Muscle layer of duodenum (tissue), 2 donors: ENCODE results near the gene NLRP9.
A peak's percentile ranks its signal among the peaks of the same experiment; 100 is the strongest.

ENCODE experiments used
- H3K27ac ChIP-seq: one replicate; pipeline ENCODE4 v1.7.0; 2013; ENCODE audit warnings: mild to moderate bottlenecking, low read length
- H3K27me3 ChIP-seq: one replicate; pipeline ENCODE4 v1.7.0; 2013; ENCODE audit warnings: low read depth, mild to moderate bottlenecking, control low read depth, low read length
- H3K36me3 ChIP-seq, 2 donors: one replicate each; pipeline ENCODE4 v1.7.0; 2013; ENCODE audit warnings: low read length in 2 of 2, control low read depth in 1 of 2, mild to moderate bottlenecking in 1 of 2; ENCODE audit not compliant: insufficient read depth in 2 of 2, control insufficient read depth in 1 of 2
- H3K4me1 ChIP-seq, 2 donors: one replicate each; pipeline ENCODE4 v1.7.0; 2013; ENCODE audit warnings: low read length in 2 of 2, mild to moderate bottlenecking in 2 of 2, control low read depth in 1 of 2, moderate library complexity in 1 of 2; ENCODE audit not compliant: insufficient read depth in 2 of 2, control insufficient read depth in 1 of 2
- H3K4me3 ChIP-seq, 2 donors: one replicate each; pipeline ENCODE4 v1.7.0; 2013; ENCODE audit warnings: low read length in 2 of 2, low read depth in 1 of 2, mild to moderate bottlenecking in 1 of 2
- H3K9me3 ChIP-seq, 2 donors: one replicate each; pipeline ENCODE4 v1.7.0; 2013; ENCODE audit warnings: low read length in 2 of 2, control low read depth in 1 of 2, mild to moderate bottlenecking in 1 of 2; ENCODE audit not compliant: control insufficient read depth in 1 of 2
- donor health status: healthy.

Gene NLRP9

GRCh38 chr19:55685776-55686175 is 52.4 kb downstream of the NLRP9 start:
- Histone ChIP-seq H3K27ac (no peak overlapping the region), H3K4me1 (peaks cover 0 to 5% of the 10 kb centered on the region in 2 donors), H3K36me3 (peaks cover 16 to 56% of the 10 kb centered on the region in 2 donors)

DNA sequence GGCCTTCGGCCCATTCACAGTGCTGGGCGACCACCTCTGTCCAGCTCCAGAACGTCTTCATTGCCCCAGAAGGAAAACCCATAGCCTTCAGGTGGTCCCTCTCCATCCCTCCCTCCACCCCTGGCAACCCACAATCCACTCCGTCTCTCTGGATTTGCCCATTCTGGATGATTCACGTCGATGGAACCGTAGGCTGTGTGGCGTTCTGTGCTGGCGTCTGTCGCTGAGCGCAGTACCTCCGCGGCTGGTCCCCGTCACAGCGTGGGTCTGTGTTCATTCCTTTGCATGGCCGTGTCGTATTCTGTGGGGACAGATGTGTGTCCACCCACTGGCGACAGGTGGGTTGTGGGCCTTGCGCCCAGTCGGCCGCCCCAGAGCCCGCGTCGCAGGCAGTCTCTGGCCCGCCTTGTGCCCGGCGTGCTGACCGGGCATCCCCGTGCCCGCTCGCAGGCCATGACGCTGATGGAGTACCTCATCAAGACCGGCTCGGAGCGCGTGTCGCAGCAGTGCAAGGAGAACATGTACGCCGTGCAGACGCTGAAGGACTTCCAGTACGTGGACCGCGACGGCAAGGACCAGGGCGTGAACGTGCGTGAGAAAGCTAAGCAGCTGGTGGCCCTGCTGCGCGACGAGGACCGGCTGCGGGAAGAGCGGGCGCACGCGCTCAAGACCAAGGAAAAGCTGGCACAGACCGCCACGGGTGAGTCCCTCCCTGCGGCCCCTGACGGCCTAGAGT is 53.1 kb downstream of the NLRP9 start:
- H3K27me3 ChIP-seq: no peaks in the 10 kb centered on the region
- no peak overlapping the region for H3K4me3 ChIP-seq
- H3K4me1 ChIP-seq: peaks cover 0 to 5% of the 10 kb centered on the region in 2 donors
- peaks cover 16 to 56% of the 10 kb centered on the region in 2 donors for H3K36me3 ChIP-seq
- peak overlapping the region; percentile 60 for H3K27ac ChIP-seq
- H3K9me3 ChIP-seq: no peaks in the 10 kb centered on the region

More at GRCh38 chr19:55685776-55686175, 52.4 kb downstream of the NLRP9 start:
- H3K4me3 ChIP-seq: no peak overlapping the region
- H3K9me3 ChIP-seq: no peaks in the 10 kb centered on the region
- H3K27me3 ChIP-seq: no peaks in the 10 kb centered on the region

DNA sequence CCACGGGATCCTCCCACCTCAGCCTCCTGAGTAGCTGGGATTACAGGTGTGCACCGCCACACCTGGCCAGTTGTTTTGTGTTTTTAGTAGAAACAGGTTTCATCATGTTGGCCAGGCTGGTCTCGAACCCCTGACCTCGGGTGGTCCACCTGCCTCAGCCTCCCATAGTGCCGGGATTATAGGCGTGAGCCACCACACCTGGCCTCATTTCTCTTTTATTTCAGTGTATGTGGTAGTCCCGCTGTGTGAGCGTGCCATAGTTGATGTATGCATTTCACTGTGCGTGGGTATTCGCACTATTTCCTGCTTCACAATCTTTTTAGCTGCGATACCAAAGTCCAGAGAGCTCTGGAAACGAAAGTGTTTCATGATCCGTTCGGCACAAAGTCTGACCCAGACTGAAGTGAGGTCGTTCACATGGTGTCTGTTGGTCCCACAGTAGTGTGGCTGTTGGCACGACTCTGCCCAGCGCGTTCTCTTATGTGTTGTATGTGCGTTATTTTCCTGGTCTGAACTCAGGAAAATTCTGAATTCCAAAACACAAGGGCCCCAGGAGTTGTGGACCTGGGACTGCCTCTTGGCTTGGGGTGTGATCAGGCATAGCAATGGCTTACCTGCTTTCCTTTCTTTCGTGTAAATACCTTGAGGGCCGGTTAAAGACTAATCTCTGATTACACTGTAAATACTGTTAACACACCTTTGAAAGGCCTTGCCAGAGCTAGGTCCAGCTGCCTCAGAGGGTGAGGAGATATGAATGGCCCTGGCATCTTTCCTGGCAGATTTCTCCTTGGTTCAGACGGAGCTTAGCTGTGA is 54.5 kb downstream of the NLRP9 start:
- Histone ChIP-seq H3K27ac (peak overlapping the region; percentile 60), H3K4me1 (peaks cover 0 to 12% of the 10 kb centered on the region in 2 donors), H3K4me3 (no peak overlapping the region), H3K9me3 (no peaks in the 10 kb centered on the region), H3K36me3 (peaks cover 24 to 55% of the 10 kb centered on the region in 2 donors), H3K27me3 (no peaks in the 10 kb centered on the region)

GRCh38 chr19:55681131-55682092 is 56.8 kb downstream of the NLRP9 start:
- H3K36me3 ChIP-seq: peaks cover 30 to 56% of the 10 kb centered on the region in 2 donors
- H3K4me1 ChIP-seq: peaks cover 15 to 26% of the 10 kb centered on the region in 2 donors
- no peak overlapping the region for H3K27ac ChIP-seq

DNA sequence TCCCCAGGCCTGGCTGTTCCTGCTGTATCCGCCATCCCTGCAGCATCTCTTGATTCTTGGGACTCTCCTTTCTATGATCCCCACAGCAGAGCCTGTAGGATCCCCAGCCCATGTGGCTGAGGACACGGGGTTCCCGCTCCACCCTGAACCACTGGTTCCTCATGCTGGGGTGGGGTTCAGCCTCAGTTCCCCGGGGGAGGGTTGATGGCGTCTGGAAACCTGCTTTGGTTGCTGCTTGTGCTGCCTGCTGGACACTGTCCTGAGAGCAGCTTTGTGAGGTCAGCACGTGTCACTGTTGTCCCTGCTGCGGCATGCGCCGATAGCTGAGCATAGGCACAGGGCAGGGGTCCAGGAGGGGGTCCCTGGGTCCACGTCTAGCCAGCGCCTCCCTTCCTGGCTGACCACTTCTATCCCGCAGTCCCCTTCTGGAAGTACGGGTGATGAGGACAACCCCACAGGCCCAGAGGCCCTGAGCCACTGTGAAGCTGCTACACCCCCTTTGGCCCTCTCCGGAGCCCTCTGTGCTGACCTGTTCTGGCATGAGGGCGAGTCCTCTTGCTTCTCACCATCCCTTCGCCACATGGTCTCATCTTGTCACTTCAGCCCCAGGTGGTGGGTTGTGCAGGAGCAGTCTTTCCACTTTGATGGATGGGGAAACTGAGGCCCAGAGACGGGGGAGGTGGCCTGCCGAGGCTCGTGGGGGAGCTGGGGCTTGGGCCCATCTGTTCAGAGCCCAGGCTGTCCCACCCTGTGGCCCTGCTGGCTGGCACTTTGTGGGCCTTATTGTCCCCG is 57.7 kb downstream of the NLRP9 start:
- no peak overlapping the region for H3K27ac ChIP-seq
- peaks cover 22 to 35% of the 10 kb centered on the region in 2 donors for H3K4me1 ChIP-seq

More at GRCh38 chr19:55681131-55682092, 56.8 kb downstream of the NLRP9 start:
- H3K4me3 ChIP-seq: no peak overlapping the region
- no peaks in the 10 kb centered on the region for H3K27me3 ChIP-seq
- H3K9me3 ChIP-seq: no peaks in the 10 kb centered on the region

DNA sequence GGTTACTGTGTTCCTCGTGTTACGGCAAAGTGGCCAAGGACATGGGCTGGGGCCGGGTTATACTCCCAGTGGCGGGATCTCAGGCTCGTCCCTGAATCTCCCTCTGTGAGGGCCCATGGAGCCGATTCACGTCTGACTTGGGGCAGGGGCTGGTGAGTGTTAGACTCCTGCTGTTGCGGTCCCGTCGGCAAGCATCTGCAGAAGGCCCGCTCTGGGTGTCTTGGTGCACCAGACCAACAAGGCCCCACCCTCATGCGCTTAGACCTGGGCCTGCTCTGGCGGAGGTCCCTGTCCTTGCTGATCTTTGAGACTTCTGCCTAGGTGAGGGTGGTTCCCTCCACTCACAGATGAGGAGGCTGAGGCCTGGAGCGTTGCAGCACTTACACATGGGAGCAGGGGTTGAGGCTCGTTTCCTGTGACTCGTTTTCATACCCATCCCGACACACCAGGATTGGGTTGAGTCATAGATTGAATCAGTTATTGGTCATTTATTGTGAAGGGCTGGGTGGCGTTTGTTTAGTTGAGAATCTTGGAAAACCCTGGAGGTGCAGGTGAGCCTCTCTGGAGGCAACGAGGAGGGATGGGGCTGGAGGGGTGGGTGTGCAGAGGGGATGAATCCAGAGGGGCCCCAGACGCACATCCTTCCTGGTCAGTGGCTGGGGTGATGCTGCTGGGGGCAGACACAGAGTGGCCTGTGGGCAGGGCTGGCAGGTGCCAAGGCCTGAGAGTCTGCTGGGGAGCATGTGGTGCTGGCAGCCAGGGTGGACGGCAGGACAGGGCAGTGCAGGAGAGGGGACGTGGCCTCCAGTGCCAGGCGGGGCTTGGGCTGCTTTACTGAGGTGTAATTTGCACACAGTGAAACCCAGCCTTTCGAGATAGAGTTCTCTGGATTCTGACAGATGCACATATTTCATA is 58.6 kb downstream of the NLRP9 start:
- Histone ChIP-seq H3K9me3 (no peaks in the 10 kb centered on the region), H3K36me3 (peaks cover 22 to 44% of the 10 kb centered on the region in 2 donors), H3K27ac (no peak overlapping the region), H3K4me1 (peaks cover 22 to 36% of the 10 kb centered on the region in 2 donors), H3K27me3 (no peaks in the 10 kb centered on the region), H3K4me3 (no peak overlapping the region)

More for the DNA sequence above, 57.7 kb downstream of the NLRP9 start:
- no peaks in the 10 kb centered on the region for H3K27me3 ChIP-seq
- no peak overlapping the region for H3K4me3 ChIP-seq
- peaks cover 26 to 49% of the 10 kb centered on the region in 2 donors for H3K36me3 ChIP-seq
- no peaks in the 10 kb centered on the region for H3K9me3 ChIP-seq

GRCh38 chr19:55678121-55678671 is 60.0 kb downstream of the NLRP9 start:
- no peaks in the 10 kb centered on the region for H3K9me3 ChIP-seq
- no peak overlapping the region for H3K4me3 ChIP-seq
- H3K4me1 ChIP-seq: peaks cover 22 to 40% of the 10 kb centered on the region in 2 donors
- H3K36me3 ChIP-seq: peaks cover 19 to 36% of the 10 kb centered on the region in 2 donors
- peak overlapping the region; percentile 93 for H3K27ac ChIP-seq
- no peaks in the 10 kb centered on the region for H3K27me3 ChIP-seq

DNA sequence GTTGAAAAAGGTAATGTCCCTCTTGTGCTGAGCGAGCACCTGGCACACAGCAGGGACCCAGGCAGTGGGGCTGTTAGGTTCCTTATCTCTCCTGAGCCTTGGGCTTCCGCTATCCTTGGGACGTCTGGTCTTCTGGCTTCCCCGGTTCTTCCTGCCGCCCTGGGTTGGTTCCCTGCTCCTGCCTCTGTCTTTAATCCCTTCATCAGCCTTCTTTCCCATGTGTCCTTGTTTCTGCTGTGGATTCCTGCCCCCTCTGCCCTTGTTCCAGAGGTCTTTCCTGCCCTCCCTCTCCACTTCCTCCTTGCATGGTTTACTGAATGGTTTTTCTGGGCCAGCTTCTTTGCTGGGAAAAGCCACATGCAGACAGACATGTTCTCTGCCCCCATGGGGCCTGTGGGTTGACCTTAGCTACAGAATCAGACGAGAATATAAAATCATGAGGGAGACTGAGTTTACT is 60.6 kb downstream of the NLRP9 start:
- Histone ChIP-seq H3K27ac (peak overlapping the region; percentile 93), H3K4me3 (peak overlapping the region in 1 of 2 donors; percentile 98), H3K9me3 (no peaks in the 10 kb centered on the region), H3K4me1 (peaks cover 22 to 40% of the 10 kb centered on the region in 2 donors), H3K27me3 (no peaks in the 10 kb centered on the region), H3K36me3 (peaks cover 19 to 36% of the 10 kb centered on the region in 2 donors)

DNA sequence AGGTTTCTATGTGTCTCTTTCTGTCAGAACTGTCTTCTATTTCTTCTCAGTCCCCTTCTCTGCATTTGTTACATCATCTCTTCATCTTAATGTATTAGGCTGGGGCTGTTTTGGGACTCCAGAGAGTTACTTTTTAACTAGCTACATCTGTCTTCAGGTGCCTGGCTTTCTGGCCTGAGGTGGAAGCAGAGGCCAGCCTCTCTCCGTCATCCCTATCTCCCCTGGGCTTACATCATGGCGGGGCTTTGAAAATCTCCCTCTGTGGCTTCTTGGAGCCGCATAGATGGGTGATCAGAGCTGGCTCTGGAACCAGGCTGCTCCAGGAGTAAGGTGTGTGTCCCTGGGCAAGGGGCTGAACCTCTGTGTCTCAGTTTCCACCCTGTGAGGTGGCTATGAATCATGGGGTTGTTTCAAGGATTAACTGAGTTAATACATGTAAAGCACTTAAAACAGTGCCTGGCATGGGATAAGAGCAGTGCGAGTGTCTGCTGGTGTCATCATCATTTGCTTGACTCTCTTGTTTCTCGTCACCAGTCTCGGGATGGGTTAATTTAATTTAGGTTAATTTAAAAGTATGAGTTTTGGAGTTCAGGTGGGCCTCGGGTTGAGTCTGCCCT is 61.2 kb downstream of the NLRP9 start:
- H3K27ac ChIP-seq: peak overlapping the region; percentile 93
- peak overlapping the region; percentile 83 to 98 for H3K4me3 ChIP-seq
- no peaks in the 10 kb centered on the region for H3K9me3 ChIP-seq
- H3K4me1 ChIP-seq: peaks cover 22 to 40% of the 10 kb centered on the region in 2 donors
- H3K27me3 ChIP-seq: no peaks in the 10 kb centered on the region
- H3K36me3 ChIP-seq: peaks cover 19 to 36% of the 10 kb centered on the region in 2 donors
